Colonic mucosa (tissue), 4 donors: ENCODE data around the gene ARHGAP8. TPM values are rescaled to one million over a fixed set of nuclear protein-coding genes. Genes with fewer than 3 reads are reported as not detected.

Source experiments
- DNase-seq: peaks from one replicate; pipeline ENCODE4 v3.0.0-alpha.2; 2020
- H3K27ac ChIP-seq: fragments of 200-600 bp; one replicate; pipeline ENCODE4 v1.8.0; 2021
- H3K27me3 ChIP-seq: fragments of 200-600 bp; one replicate; pipeline ENCODE4 v1.8.0; 2021
- H3K36me3 ChIP-seq: fragments of 200-600 bp; one replicate; pipeline ENCODE4 v1.8.0; 2021
- H3K4me1 ChIP-seq: fragments of 200-600 bp; one replicate; pipeline ENCODE4 v1.8.0; 2021; ENCODE audit warnings: mild to moderate bottlenecking
- H3K4me3 ChIP-seq: fragments of 200-600 bp; one replicate; pipeline ENCODE4 v1.8.0; 2021
- H3K9ac ChIP-seq, 2 donors: one replicate each; pipeline ENCODE4 v1.7.0; 2013; ENCODE audit warnings: control low read depth in 2 of 2, low read depth in 2 of 2, low read length in 2 of 2
- H3K9me3 ChIP-seq: fragments of 200-600 bp; one replicate; pipeline ENCODE4 v1.8.0; 2021
- intact Hi-C: fragments of 100-400 bp; cut with DNase I; formaldehyde crosslinking; loops from one replicate; pipeline ENCODE4 v1.14.1; 2022
- total RNA-seq, 2 donors: library from RNA; stranded (reverse); fragmentation: NEBNext Ultra II Directional in 1 of 2; extraction: Animal tissue kit (Norgen Biotek cat#: 25700) in 1 of 2; gene quantifications; one replicate each; pipeline ENCODE4 v1.2.1, GENCODE V29; 2021
- TF ChIP-seq, protein P1 (sequence below): fragments of 200-600 bp; IDR thresholded peaks from one replicate; pipeline ENCODE4 v1.8.0; 2022; ENCODE audit warnings: antibody characterized with exemption, mild to moderate bottlenecking
- donor health status: healthy.
- donor health status: DM: no; HTN: no; CAD: no.
- donor health status: DM: no; HTN: no; CAD: no.

The ARHGAP8 gene
- 10 to 100 TPM; 38.4 to 69.9 TPM for total RNA-seq

DNA sequence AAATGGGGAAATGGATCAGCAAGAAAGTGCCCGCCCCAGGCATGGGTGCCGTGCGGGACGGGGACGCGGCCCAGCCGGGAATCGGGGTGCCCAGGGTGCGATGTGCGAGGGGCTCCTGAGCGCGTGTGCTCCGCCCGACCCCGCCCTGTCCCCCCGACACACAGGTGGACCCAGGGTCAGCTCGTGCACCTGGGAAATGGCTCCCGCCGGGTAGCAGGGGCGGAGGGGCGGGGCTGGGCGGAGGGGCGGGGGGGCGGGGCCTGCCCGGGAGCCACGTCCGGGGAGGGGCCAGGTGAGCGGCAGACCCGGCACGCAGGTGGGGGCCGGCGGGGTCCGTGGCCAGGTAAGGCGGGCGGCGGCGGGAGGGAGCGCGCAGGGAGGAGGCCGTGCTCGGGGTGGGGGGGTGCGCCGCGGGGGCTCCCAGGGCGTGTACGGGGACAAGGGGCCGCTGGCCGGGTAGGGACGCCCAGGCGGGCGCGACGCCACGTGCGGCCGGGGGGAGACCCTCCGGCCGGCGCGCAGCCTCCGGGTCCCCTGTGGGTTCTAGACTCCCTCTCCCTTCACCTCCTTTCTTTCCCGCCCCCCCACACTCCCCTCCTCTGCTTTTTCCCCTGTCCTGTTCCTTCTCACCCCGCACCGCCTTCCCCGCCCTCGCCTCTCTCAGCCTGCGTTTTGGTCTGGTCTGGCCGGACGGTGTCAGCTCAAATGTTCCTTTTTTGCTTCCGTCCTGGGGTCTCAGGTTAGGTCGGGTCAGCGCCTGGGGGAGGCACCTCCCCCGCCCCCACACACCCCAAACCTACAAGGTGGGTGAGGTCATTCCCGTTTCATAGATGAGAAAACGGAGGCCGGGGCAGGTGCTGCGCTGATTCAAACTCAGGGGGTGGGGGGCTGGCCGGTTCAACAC is at the start of gene ARHGAP8:
Gene ARHGAP8 (plus strand): TSS at position 291 of the 904 bp plus-strand sequence. CDS start 33,953 bp downstream, outside the sequence.
- H3K27me3 ChIP-seq: no peaks in the 10 kb centered on the region
- H3K4me1 ChIP-seq: peaks cover 4% of the 10 kb centered on the region
- no peaks in the 10 kb centered on the region for H3K9me3 ChIP-seq
- TF ChIP-seq, protein P1, sequence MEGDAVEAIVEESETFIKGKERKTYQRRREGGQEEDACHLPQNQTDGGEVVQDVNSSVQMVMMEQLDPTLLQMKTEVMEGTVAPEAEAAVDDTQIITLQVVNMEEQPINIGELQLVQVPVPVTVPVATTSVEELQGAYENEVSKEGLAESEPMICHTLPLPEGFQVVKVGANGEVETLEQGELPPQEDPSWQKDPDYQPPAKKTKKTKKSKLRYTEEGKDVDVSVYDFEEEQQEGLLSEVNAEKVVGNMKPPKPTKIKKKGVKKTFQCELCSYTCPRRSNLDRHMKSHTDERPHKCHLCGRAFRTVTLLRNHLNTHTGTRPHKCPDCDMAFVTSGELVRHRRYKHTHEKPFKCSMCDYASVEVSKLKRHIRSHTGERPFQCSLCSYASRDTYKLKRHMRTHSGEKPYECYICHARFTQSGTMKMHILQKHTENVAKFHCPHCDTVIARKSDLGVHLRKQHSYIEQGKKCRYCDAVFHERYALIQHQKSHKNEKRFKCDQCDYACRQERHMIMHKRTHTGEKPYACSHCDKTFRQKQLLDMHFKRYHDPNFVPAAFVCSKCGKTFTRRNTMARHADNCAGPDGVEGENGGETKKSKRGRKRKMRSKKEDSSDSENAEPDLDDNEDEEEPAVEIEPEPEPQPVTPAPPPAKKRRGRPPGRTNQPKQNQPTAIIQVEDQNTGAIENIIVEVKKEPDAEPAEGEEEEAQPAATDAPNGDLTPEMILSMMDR: no peak
- H3K4me3 ChIP-seq: peak within 1 kb of the TSS; percentile 46
- DNase-seq: peak; percentile 74
- peak within 1 kb of the TSS; percentile 61 to 89 for H3K9ac ChIP-seq
- intact Hi-C loops: no loop called here
- H3K36me3 ChIP-seq: no peaks in the 10 kb centered on the region
- H3K27ac ChIP-seq: peak within 1 kb of the TSS; percentile 37

DNA sequence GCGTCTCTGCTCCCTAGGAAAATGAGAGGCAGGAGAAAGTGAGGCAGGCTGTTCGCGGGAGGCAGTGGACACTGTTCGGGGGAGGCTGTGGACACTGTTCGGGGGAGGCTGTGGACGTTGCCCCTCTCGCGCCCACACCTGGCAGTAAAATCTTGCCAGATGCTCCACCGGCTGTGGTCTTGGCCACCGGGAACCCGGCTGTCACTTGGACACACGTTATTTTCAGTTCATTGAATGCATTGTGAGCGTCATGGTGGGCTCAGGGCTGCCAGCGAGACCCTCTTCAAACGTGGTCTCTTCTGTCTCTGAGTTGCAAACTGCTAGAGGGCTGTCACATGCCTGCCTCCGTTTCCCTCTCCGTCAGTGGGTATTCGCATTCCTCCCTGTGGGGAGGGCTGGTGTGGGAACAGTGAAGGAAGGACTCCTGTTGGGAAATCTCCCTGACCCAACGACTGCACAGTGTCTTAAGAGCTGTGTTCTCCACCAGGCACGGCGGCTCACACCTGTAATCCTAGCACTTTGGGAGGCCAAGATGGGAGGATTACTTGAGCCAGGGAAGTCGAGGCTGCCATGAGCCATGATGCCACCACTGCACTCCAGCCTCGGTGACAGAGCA is 49.0 kb upstream of the ARHGAP8 start:
- no peaks in the 10 kb centered on the region for H3K9me3 ChIP-seq
- no peaks in the 10 kb centered on the region for H3K27me3 ChIP-seq
- TF ChIP-seq, protein P1: no peak
- peaks cover 3% of the 10 kb centered on the region for H3K4me1 ChIP-seq
- no peak overlapping the region for H3K27ac ChIP-seq
- peak overlapping the region; percentile 85 to 90 for H3K9ac ChIP-seq
- no peak for DNase-seq
- H3K36me3 ChIP-seq: no peaks in the 10 kb centered on the region
- intact Hi-C loops: no loop called here
- peak overlapping the region; percentile 56 for H3K4me3 ChIP-seq

DNA sequence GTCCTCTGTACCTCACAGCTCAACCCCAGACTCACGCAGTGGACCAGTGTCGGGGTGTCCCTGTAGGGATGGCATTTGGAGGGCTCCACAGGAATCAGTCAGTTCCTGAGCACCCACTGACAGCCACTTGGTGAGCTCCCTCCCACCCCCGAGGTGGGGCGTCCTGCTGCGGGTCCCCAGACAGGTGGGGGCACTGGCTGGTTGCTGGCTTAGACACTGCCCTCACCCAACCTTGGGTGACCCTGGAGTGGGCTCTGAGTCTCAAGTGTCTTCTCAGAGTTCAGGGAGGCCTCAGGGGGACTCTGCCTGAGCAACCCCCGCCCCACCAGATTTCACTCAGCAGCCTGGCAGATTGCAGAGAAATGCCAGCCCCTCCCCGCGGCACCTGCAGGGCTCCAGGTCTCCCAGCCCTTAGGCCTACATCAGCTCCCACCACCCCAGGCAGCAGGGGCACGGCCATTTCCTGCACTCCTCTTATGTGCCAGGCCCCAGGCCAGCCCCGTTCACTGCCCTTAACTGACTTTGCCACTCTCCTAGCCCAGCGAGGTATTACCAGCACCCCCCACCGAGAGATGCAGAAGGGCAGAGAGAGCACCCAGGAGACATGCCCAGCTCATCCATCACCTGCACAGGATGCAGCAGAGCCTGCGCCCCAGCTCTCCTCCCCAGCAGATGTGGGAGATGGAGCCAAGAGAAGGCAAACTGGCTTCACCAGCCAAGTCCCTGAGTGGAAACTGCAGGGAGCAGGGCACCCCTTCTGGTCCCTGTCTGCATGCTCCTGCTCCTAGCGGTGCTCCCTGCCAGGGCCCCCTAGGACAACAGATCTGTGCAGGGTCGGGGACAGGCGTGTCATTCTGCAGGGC is 48.0 kb upstream of the ARHGAP8 start:
- no peak for DNase-seq

DNA sequence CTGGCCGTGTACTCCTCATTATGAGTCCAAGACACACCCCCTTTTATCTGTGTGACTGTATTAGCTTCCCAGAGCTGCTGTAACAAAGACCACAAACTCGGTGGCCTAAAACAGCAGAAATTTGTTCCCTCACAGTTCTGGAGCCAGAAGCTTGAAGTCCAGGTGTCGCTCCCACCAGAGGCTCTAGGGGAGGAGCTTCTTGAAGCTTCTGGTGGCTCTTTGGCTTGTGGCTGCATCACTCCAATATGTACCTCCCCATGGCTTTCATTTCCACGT is 47.4 kb upstream of the ARHGAP8 start:
- no peak for DNase-seq
- TF ChIP-seq, protein P1: no peak
- intact Hi-C loops: no loop called here
- Histone ChIP-seq H3K27me3 (no peaks in the 10 kb centered on the region), H3K36me3 (no peaks in the 10 kb centered on the region), H3K4me1 (peaks cover 4% of the 10 kb centered on the region), H3K4me3 (no peak overlapping the region), H3K27ac (no peak overlapping the region), H3K9ac (peak overlapping the region in 1 of 2 donors; percentile 24), H3K9me3 (no peaks in the 10 kb centered on the region)

More for the DNA sequence above, 48.0 kb upstream of the ARHGAP8 start:
- no peak overlapping the region for H3K9ac ChIP-seq
- peaks cover 3% of the 10 kb centered on the region for H3K4me1 ChIP-seq
- no peaks in the 10 kb centered on the region for H3K9me3 ChIP-seq
- intact Hi-C loops: no loop called here
- no peaks in the 10 kb centered on the region for H3K36me3 ChIP-seq
- H3K27me3 ChIP-seq: no peaks in the 10 kb centered on the region
- TF ChIP-seq, protein P1: no peak
- H3K27ac ChIP-seq: no peak overlapping the region
- no peak overlapping the region for H3K4me3 ChIP-seq

DNA sequence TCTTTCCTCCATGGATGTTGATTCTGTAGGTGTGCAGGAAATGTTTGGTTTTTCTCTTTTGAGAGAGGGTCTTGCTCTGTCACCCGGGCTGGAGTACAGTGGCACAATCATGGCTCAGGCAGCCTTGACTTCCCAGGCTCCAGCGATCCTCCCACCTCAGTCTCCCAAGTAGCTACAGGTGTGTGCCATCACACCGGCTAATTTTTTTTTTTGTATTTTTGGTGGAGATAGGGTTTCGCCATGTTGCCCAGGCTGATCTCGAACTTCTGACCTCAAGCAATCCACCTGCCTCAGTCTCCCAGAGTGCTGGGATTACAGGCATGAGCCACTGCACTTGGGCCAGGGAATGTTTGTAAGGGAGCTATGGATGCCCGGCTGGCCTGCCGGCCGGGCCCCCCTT is 45.9 kb upstream of the ARHGAP8 start:
- no peak for DNase-seq
- H3K4me3 ChIP-seq: no peak overlapping the region
- H3K9ac ChIP-seq: no peak overlapping the region
- TF ChIP-seq, protein P1: no peak
- H3K9me3 ChIP-seq: no peaks in the 10 kb centered on the region
- intact Hi-C loops: no loop called here
- H3K4me1 ChIP-seq: peaks cover 19% of the 10 kb centered on the region
- no peak overlapping the region for H3K27ac ChIP-seq
- no peaks in the 10 kb centered on the region for H3K27me3 ChIP-seq
- H3K36me3 ChIP-seq: no peaks in the 10 kb centered on the region
